NCI-H1092 treated with DMSO at 0.1 percent for 48 hours (cell line): ENCODE measurements around the gene IQGAP2.
A peak's percentile ranks its signal among the peaks of the same experiment; 100 is the strongest.
"Not testable (repeated sequence)": the region's sequence is repeated elsewhere in the genome, so short reads cannot be mapped to it uniquely, and the experiment has no call there.

Experiments used
- DNase-seq: peaks from one replicate; lab custom pipeline; 2025; lab: John Stamatoyannopoulos, UW

Gene IQGAP2

DNA sequence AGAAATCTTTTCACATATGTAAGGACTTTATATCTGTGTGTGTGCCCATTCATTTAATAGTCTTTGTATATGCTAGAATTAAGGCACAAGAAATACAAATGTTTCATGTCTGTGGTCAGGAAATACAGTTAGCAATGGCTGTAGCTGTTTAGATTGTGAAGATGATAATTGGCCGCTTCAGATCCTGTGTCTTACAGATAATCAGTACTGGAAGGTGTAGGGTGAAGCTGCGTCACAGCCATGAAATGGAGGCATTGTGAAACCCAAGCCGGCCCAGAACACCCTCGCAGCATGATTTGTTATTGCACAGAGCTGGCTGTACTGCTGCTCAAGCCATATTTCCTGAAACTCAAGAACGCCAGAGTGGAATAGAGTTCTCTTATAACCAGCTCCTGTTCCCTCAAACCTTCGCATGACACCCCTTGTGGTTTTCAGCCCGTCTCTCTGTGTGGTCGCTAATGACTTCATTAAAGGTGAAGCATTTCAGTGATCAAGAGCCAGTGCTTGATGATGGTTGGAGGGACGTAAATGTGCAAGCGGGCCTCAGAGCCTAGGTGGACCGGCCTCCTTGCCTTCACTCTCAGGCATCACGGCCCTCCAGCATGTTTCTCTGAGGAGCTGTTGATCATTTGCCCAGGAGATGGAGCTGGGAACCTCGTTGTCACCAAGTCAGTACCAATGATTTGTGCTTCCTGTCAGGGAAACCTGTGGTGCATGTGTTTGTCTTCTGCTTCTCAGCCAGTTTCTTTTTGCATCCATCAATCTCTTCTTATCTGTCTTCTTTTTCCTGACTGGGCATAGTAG, 140.0 kb downstream of the IQGAP2 start:
- DNase-seq, result no peak

DNA sequence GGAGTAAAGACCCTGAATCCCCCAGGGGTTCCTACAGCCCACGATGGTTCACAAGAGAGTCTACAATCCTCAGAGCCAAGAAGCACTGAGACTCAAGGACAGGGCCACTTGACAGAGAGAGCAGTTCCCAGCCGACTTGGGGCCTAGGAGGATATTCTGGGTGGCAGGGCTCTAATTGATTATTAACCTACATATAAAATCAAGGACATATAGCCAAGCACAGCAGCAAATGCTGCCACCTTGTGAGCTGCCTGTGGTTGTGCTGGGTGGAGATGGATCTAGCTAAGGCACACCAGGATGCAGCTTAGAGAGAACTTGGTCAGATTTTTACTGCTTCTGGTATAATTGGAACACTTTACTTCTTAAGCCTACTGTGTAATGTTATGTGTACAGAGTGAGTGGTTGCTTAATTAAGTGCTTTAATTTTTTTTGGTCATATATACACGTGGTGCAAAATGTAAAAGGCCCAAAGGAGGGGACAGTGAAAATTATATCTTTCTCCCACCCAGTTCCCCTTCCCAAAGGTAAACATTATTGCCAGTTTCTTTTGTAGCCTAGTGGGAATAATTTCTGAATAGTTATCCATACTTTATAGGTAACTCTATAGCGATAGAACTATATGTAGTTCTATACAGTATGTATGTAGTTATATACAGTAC, 141.3 kb downstream of the IQGAP2 start:
- no peak for DNase-seq

DNA sequence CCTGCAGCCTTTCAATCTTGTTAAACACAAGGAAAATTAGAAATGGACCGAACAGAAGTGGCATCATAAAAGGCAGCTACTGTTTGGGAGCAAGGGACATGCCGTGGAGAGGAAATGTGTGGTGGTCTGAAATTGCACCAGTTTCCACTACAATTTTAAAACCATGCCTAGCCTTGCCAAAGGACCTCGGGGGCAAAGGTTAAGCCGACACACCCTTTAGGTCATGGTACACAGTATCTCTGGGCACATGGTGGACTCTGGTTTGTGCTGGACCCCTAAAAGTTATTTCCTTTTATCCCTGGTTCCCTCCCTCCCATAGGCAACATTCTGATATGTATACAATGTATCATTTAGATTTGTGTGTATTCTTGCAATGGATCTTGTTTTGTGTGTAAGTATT, 142.1 kb downstream of the IQGAP2 start:
- no peak for DNase-seq

DNA sequence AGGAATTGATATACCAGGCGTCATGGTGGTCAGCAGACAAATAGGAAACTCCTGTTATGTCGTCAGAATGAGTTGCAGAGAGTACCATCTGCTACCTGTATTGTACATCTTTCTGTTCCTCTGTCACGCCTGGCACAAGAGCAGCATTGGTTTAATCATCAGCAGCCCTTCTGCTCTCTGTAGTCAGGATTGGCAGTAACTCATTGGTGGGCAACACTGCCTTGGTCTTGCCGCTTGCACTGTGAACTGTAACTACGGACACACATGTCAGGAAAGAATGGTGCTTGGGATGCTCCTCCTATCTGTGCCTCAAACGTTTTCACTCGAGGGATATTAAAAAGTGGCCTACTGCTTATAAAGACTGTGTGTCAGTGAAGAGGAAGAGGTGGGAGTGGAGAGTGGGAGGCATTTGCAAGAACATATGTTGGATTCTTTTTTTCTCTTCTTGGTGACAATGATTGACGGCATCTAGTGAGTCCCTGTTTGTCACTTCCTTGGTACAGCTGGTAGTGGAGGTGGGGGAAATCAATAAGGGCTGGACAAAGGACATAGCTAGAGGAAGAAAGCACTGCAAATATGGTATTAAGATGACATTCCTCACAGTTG, 143.5 kb downstream of the IQGAP2 start:
- no peak for DNase-seq

DNA sequence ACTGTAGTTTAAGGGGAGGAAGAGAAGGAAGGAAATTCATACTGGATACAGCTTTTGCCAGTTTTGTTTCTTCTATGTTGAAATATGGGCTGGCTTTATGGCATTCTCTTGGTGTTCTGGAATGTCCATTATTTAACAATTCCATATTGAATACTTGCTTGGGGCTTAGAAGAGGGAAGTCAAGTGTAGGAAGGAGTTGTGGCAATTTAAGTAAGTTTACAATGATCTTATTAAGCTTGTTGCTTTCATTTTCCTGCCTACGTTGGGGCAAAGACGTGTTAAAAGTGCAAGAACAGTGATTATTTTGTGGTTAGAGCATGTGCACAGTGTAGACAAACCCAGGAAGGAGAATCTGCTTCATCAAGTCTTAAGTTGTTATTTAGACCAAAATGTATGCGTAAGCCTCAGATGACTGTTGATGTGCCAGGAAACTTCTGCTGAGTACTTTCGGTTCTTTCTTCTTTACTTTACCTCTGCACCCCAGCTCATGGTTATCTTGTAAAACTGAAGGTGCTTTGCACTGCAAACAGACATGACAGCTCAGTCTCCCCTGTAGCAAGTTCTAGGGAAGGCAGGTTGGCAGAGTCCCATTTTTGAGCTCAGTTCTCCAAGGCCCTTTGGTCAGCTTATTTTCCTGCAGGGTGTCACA, 144.3 kb downstream of the IQGAP2 start:
- no peak for DNase-seq

DNA sequence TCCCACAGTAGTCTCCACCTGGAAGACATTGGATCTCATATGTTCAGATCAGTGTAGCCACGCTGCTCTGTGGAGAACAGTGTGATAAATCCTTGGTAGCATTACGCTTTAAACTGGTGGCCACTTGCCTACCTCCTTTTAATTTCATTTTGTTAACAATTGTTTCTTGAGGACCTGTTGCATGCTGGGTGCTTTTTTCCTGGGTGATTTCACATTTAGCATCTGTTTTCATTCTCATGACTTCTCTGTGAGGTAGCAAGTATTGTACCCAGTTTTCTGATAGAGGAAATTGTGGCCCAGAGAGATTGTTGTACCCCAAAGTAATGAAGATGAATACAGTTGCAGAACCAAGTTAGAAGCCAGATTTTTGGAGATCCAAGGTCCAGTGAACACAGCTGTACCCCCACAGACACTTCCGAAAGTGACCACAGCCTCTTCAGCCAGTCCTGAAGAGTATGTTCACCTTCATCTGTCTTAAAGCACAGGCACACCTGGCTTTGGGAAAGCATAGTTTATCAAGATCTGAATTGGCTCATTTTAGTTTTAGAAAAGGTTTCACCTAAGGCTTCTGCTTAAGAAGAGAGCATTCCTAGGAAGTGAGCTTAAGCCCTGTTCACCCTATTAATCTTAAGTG, 144.9 kb downstream of the IQGAP2 start:
- no peak for DNase-seq

DNA sequence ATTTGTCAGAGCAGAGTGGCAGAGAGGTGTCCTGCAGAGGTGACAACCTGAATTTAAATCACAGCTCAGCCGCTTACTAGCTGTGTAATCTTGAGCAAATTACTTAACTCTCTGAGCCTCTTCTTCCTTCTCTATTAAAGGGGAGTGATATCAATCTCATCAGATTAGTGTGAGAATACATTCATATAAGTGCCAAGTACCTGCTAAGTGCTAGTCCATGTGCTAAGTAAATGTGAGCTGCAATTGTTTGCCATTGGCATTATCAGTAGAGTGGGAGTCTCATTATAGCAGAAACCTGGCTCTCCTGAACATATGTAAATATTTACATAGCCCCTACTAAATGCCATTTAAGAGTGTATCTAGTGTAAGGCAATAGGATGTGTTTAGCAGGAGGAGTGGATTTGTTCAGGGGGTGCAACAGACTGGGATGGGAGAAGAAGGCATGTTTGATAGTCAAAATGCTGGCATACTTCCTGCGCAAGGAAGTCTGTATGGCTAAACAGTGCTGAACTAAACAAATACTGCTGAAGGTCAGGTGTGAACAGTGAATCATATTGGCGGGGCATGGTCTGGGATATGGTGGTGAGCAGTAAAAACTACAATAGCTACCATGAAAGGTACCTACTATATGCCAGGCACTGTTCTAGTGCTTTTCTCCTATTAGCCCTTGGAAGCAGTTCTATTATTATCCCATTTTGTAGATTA, 145.6 kb downstream of the IQGAP2 start:
- peak; percentile 7 for DNase-seq

DNA sequence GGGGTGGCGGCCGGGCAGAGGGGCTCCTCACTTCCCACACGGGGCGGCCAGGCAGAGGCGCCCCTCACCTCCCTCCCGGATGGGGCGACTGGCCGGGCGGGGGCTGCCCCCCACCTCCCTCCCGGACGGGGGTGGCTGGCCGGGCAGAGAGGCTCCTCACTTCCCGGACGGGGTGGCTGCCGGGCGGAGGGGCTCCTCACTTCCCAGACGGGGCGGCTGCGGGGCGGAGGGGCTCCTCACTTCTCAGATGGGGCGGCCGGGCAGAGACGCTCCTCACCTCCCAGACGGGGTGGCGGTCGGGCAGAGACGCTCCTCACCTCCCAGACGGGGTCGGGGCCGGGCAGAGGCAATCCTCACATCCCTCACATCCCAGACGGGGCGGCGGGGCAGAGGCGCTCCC, 147.8 kb downstream of the IQGAP2 start:
- DNase-seq, result not testable (repeated sequence)

DNA sequence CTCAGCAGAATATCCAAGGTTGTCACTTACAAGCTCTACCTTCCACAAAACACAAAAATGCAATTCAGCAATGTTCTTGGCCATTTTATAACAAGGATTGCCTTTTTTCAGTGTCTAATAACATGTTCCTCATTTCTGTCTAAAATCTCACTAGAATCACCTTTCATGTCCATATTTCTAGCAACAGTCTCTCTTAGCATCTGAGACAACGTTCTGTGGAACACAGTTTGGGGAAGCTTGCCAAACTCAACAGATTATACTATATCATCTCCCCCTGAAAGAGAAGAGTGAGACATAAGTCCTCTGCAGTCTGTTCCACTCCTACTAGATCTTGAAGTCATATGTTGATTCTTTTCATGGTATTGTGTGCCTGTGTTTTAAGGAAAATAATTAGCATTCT, 149.5 kb downstream of the IQGAP2 start:
- no peak for DNase-seq

DNA sequence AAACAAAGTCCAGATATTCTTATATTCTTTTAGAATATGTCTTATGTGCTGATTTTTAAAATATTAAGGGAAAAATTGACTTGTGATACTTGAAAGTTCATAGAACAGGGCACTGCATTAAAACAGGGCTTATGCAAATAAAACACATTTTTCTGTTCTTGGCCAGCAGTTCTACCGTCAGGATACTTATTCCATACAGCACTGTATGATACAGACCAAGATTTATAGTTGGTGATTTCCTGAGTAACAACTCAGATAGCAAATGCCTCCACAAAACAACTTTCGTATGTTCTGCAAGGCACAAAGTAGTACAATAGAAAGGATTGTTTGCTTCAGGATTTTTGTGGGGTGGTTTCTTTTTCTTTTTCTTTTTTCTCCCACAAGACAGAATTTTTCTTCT, 150.2 kb downstream of the IQGAP2 start:
- no peak for DNase-seq

DNA sequence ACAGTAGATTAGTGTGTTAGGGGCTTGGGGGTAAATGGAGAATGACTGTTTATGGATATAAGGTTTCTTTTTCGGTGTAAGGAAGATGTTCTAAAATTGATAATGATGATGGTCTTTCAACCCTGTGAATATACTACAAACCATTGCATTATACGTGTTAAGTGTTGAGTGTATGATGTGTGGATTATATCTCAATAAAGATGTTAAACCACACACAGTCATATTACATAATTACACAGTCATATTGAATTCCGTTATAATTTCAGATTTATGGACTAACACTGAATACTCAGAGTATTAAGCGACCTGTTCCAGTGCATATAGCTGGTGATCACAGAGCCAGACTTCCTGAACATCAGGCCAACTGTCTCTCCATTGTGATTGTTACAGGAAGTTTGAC, 152.0 kb downstream of the IQGAP2 start:
- no peak for DNase-seq

DNA sequence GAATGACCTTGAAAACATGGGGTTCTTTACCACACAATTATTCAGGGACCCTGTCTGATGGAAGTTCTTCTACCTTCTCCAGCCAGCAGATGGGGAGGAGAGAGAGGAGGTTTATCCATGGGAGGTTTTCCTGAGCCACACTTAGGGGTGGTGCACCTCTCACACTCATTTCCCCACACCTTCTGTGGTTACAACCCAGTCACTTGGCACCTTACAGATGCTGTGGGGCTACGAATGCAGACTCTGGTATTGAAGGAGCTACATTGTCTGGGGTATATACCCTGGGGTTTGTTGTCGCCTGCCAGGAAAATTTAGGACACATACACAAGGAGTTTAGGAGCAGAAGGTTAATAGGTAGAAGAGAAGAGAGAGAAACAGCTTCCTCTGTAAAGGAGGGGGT, 152.6 kb downstream of the IQGAP2 start:
- no peak for DNase-seq

DNA sequence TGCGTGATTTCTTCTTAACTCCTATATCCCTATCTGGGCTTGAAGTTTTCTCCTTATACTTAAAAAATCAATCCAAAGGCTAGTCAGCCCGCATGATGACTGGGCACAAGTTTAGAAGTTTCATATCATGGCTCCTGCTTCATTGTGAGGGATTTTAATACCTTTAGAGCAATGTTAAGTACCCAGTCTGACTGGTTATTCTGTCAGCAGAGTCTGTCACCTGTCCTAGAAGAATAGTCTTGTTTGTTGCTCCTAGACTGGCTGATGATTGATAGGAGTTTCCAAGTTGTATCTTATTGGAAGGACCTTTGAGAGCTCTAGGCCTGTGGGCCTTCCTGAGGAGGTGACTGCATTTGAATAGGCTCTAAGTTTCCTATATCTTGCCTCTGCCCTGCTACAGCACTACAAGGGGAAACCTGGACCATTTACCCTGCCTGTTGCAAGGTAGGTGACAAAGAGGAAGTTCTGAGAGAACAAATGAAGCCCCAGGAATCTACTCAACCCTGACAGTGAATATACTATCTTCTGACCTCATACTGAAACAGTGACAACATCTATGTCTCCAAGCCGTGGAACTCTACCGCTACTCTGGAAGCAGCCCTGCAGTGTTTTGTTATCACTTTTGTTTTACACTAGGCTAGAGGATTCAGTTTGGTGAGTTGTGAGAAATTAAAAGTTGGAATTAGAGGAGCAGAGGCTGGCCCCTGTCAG, 153.6 kb downstream of the IQGAP2 start:
- no peak for DNase-seq

DNA sequence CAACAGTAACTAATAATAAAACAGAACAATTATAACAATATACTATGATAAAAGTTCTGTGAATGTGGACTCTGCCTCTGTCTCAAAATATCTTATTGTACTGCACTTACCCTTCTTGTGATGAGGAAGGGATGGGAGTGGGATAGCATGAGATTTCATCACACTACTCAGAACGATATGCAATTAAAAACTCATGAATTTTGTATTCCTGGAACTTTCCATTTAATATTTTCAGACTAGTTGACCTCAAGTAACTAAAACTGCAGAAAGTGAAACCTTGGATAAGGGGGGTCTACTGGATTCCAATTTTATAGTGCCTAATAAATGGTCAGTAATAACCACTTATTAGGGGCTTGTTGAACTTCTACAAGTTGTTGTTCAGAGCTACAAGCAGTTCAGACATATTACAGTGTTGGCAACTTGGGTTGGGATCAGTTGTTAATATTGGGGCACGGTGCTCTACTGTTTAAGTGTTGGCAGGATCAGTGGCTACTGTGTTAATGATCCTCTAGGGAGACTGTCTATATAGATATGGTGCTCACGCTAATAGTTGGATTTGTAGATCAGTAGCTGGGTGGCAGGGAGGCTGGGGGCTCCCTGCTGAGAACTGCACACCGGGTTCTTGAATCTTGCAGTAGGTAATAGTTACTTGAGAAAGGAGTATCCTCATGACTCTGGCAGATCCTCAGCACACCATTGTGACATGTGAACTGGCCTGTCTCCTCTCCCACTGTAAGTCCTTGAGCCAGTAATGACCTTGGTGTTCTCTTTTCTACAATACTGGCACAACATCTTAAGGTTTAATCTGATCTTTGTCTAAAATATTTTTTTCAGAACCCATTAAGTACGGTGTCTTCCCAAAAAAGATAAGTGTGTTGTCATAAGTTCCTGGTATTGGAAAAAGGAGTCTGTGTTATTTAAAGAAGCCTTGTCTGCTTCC, 158.1 kb downstream of the IQGAP2 start:
- DNase-seq, result no peak

DNA sequence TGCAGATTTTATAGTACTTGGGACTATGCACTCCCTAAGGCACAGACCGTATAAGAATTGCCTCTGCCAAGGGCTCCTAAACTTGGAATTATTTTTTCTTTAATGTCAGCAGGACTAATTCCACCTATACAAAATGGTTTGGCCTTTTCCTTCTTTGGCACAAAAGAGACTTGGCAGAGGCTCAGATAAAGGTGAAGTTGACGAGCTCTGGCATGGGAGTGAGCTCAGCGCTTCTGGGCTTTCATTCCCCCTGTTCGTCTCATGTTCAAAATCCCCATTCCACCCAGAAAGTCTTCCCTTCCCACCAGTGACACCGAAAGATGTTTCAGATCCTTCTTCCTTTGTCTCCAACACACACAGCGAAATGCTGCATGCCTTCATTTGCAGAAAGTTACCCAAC, 158.9 kb downstream of the IQGAP2 start:
- no peak for DNase-seq

DNA sequence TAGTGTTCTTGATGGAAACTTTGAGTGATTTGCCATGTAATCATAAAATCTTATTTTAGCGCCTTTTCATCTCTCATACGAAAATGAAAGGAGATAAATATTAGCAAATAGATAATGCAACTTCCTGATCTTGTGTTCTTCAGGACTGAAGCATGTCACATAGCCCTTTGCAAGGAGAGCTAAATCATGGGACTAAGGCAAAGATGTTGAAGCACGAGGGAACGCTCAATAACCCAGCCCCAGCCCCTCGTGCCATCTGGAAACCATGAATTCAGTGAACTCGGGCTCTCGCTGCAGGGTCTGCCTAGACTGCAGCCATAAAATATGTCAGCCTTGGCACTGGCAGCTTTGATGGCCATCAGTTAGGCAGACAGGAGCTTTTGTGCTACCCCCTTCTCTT, 161.9 kb downstream of the IQGAP2 start:
- no peak for DNase-seq

DNA sequence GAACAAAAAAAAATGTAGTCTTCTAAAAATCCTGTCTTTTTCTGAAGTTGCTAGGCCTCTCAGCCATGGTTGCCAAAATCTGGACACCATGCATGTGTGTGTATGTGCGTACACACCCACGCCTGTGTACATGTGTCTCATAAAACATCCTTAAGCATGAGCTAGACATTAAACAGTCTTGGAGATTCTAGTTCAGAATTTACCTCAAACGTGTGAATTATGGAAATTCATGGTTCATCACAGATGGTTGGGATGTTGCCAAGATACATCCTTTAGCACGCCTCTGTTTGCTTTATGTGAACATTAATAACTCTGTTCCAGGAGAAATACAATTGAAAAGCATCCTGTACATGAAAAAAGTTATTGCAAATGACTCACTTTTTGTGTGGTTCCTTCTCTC, 167.1 kb downstream of the IQGAP2 start:
- DNase-seq, result no peak

DNA sequence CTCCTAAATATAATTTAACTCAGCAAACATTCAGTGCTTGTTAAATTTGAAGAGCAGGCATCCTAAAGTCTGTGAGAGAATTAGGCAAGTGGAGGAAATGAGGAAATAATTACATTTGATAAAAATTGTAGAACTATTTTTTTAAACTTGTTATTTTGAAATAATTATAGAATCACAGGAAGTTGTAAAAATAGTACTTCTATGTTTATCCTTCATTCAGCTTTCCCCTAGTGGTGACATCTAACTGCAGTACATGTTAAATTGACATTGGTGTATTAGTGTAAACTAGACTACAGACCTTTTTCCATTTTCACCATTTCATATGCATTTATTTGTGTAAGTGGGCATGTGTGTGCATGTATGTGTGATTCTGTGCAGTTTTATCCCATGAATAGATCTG, 168.5 kb downstream of the IQGAP2 start:
- DNase-seq, result no peak

DNA sequence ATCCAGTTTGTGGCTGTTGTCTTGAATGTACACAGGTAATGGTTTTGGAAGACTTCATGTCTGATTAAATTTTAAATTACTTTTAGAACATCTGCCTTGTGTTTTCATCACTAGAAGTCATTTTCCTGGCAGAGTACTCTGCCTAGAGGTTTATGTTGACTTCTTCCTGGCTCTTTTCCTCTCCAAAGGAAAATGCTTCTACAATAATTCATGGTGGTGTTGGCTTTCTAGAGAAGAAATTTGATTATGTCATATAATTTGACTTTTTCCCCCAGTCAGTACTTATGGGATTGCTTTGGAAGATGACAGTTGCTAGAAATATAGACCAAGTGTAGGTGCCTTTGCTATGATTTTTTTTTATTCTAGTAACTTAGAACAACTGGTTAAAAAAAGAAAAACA, 173.4 kb downstream of the IQGAP2 start:
- DNase-seq, result no peak

DNA sequence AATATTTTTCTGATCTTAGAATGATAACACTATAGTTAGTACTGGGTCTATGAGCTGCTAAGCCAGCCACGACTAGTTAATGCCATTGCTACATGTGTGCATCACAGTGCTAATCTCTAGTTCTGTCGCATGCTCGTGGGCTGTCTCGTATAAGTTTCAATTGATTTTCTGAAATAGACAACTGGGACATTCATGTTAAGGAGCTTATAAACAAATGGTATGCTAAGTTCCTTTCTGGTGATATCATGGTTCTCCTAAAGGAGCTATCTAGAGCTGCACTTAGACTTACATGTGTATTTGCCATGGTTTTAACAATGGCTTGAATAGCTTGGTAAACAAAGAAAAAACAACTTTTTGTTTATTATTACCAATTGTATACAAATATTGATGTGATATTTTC, 173.9 kb downstream of the IQGAP2 start:
- no peak for DNase-seq
